ENCODE results near the gene SYTL2.

GRCh38 chr11:85682330-85683305 lies 128.3 kb downstream of the SYTL2 start:
- peak; percentile 49 to 69 (median 63) for TF ChIP-seq POLR2AphosphoS5 (IDR thresholded peaks at IDR 0.05)
- no peak for TF ChIP-seq CTCF (IDR thresholded peaks at IDR 0.05 in 8 of 11, conservative IDR thresholded peaks at IDR 0.05 in 3 of 11)
- TF ChIP-seq POLR2A (IDR thresholded peaks at IDR 0.05): no peak
